Endometrium (tissue), 2 donors: Measurements from ENCODE around the gene DYNAP.

Source experiments
- FAIRE-seq: peaks from 2 replicates; lab custom pipeline; 2012; peaks lifted over from hg19 to GRCh38; lab: Jason Lieb, UNC
- donor health status: control.
- donor health status: control.

Gene DYNAP

GRCh38 chr18:54590945-54591344 lies at the start of gene DYNAP:
Gene DYNAP (plus strand): TSS chr18:54591245. CDS start chr18:54591283, 38 bp downstream.
- FAIRE-seq, result no peak

- FAIRE-seq, result no peak
Measured at GRCh38 chr18:54551590-54551989, 39.5 kb upstream of the DYNAP start.

- no peak for FAIRE-seq
Measured at GRCh38 chr18:54555286-54555685, 35.8 kb upstream of the DYNAP start.

GRCh38 chr18:54555996-54556395 lies 35.0 kb upstream of the DYNAP start:
- no peak for FAIRE-seq

- no peak for FAIRE-seq
Measured at GRCh38 chr18:54557958-54558357, 33.1 kb upstream of the DYNAP start.

GRCh38 chr18:54558609-54559585 lies 32.1 kb upstream of the DYNAP start:
- FAIRE-seq, result no peak

GRCh38 chr18:54561706-54562267 lies 29.3 kb upstream of the DYNAP start:
- FAIRE-seq, result no peak

- no peak for FAIRE-seq
Measured at GRCh38 chr18:54580202-54580729, 10.8 kb upstream of the DYNAP start.

GRCh38 chr18:54584065-54584464 lies 7.0 kb upstream of the DYNAP start:
- FAIRE-seq, result peak; percentile 59

GRCh38 chr18:54585743-54586142 lies 5.3 kb upstream of the DYNAP start:
- FAIRE-seq, result no peak

GRCh38 chr18:54604211-54604610 lies 13.2 kb downstream of the DYNAP start:
- FAIRE-seq, result no peak

- no peak for FAIRE-seq
Measured at GRCh38 chr18:54606835-54607212, 15.8 kb downstream of the DYNAP start.

- FAIRE-seq, result no peak
Measured at GRCh38 chr18:54607213-54608027, 16.4 kb downstream of the DYNAP start.

- no peak for FAIRE-seq
Measured at GRCh38 chr18:54608028-54608642, 17.1 kb downstream of the DYNAP start.

- FAIRE-seq, result no peak
Measured at GRCh38 chr18:54611816-54612215, 20.8 kb downstream of the DYNAP start.

GRCh38 chr18:54612237-54612636 lies 21.2 kb downstream of the DYNAP start:
- no peak for FAIRE-seq

GRCh38 chr18:54613174-54613573 lies 22.1 kb downstream of the DYNAP start:
- FAIRE-seq, result no peak

GRCh38 chr18:54616220-54616848 lies 25.3 kb downstream of the DYNAP start:
- FAIRE-seq, result no peak

- FAIRE-seq, result no peak
Measured at GRCh38 chr18:54622084-54622483, 31.0 kb downstream of the DYNAP start.

GRCh38 chr18:54626779-54627178 lies 35.7 kb downstream of the DYNAP start:
- FAIRE-seq, result no peak

- FAIRE-seq, result no peak
Measured at GRCh38 chr18:54630963-54631362, 39.9 kb downstream of the DYNAP start.
